ENCODE results near the gene D2HGDH.
"Not testable (repeated sequence)": the region's sequence is repeated elsewhere in the genome, so short reads cannot be mapped to it uniquely, and the experiment has no call there.

D2HGDH gene

DNA sequence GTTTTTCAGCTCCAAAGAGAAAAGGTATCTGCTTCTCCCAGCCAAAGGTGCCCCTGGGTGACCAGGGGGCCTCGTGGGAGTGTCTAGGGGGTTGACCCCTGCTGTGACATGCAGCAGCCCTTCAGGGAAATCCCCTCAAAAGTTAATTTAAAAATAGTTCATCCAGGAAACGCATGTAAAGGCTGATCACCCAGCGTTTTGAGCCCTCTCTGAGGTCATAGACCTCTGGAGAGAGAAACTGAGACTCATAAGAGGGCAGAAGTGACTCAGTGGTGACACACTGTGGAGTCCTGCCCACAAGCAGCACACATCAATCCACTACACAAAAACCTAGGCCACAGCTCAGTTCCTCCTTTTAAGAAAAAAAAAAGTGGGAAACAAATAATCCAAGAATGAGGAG lies 54.1 kb downstream of the D2HGDH start:
- Histone ChIP-seq H3K9ac (ENCODE audit: low read length) (no peak overlapping the region), H3K4me1 (ENCODE audit: control insufficient read depth, insufficient read depth, low read length) (no peaks in the 10 kb centered on the region), H3K27me3 (replicated peaks; ENCODE audit: control insufficient read depth, insufficient read depth, low read length) (peaks cover 2% of the 10 kb centered on the region), H3K36me3 (ENCODE audit: control insufficient read depth, insufficient read depth, low read length, severe bottlenecking) (no peaks in the 10 kb centered on the region), H3K9me3 (ENCODE audit: control insufficient read depth, low read length) (peaks cover 15% of the 10 kb centered on the region), H3K4me3 (ENCODE audit: low read length) (no peak overlapping the region)
- DNase-seq (ENCODE audit: low read depth) = no peak

DNA sequence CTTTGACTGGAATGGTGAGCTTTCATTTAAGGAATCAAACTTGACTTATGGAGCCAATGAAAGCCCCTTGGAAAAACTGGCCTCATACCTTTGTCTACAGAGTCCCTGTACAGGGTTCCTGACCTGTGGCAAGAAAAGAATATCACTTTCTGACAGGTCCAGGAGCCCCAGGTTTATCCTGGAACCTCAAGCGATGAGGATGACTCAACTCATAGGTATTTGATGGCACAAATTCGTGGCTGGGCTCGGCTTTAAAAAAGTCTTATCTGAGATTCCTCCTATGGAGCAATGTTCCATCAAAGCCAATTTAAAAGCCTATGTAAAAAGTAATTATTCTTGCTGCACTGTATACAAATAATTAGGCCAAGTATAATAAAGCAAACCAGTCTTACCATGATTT lies 57.0 kb downstream of the D2HGDH start:
- H3K4me3 ChIP-seq (ENCODE audit: low read length); H3K4me1 ChIP-seq (ENCODE audit: control insufficient read depth, insufficient read depth, low read length); H3K9ac ChIP-seq (ENCODE audit: low read length); H3K36me3 ChIP-seq (ENCODE audit: control insufficient read depth, insufficient read depth, low read length, severe bottlenecking); DNase-seq (ENCODE audit: low read depth): not testable (repeated sequence)
- peaks cover 21% of the 10 kb centered on the region for H3K27me3 ChIP-seq (replicated peaks; ENCODE audit: control insufficient read depth, insufficient read depth, low read length)
- peaks cover 15% of the 10 kb centered on the region for H3K9me3 ChIP-seq (ENCODE audit: control insufficient read depth, low read length)

DNA sequence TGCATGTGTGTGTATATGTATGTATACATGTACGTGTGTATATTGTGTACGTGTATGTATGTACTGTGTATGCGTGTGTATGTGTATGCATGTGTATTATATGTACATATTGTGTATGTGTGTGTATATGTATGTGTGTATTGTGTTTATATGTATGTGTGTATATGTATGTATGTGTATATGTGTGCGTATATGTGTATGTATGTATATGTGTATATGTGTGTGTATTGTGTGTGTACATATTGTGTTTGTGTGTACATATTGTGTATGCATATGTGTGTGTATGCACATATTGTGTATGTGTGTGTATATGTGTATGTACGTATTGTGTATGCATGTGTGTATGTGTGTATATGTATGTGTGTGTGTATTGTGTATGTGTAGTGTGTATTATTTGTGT lies 59.0 kb downstream of the D2HGDH start:
- Histone ChIP-seq H3K9me3 (ENCODE audit: control insufficient read depth, low read length) (peaks cover 10% of the 10 kb centered on the region), H3K36me3 (ENCODE audit: control insufficient read depth, insufficient read depth, low read length, severe bottlenecking) (no peaks in the 10 kb centered on the region), H3K9ac (ENCODE audit: low read length) (no peak overlapping the region), H3K4me1 (ENCODE audit: control insufficient read depth, insufficient read depth, low read length) (no peaks in the 10 kb centered on the region), H3K4me3 (ENCODE audit: low read length) (no peak overlapping the region), H3K27me3 (replicated peaks; ENCODE audit: control insufficient read depth, insufficient read depth, low read length) (peaks cover 35% of the 10 kb centered on the region)
- no peak for DNase-seq (ENCODE audit: low read depth)

DNA sequence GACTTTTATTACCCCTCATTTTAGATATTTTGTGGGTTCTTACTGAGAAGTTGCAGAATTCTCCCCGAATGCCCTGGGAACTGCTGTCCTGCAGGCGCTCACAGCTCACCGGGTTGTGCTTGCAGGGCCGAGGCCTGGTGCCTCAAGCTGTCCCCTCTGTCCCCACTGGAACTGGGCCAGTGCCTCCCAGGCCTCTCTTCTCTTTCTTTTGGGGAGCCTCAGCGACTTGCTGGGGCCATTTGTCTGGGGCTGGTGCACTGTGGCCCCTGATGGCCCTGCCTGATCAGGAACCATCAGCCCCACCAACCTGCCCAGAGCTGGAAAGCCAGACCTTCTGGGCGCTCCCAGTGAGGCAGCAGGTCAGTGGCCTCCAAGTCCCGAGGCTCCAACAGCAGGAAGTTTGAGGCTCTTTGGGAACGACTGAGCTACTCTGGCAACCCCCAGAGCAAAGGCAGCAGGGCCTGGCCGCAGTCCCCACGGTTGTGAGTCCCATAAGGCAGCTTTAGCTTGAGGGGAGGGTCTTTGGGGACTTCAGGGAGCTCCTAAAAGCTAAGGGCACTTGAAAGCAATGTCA lies 59.9 kb downstream of the D2HGDH start:
- Histone ChIP-seq H3K4me1 (ENCODE audit: control insufficient read depth, insufficient read depth, low read length) (no peaks in the 10 kb centered on the region), H3K9ac (ENCODE audit: low read length) (no peak overlapping the region), H3K27me3 (replicated peaks; ENCODE audit: control insufficient read depth, insufficient read depth, low read length) (peaks cover 35% of the 10 kb centered on the region), H3K36me3 (ENCODE audit: control insufficient read depth, insufficient read depth, low read length, severe bottlenecking) (no peaks in the 10 kb centered on the region), H3K9me3 (ENCODE audit: control insufficient read depth, low read length) (peaks cover 10% of the 10 kb centered on the region), H3K4me3 (ENCODE audit: low read length) (no peak overlapping the region)
- no peak for DNase-seq (ENCODE audit: low read depth)

DNA sequence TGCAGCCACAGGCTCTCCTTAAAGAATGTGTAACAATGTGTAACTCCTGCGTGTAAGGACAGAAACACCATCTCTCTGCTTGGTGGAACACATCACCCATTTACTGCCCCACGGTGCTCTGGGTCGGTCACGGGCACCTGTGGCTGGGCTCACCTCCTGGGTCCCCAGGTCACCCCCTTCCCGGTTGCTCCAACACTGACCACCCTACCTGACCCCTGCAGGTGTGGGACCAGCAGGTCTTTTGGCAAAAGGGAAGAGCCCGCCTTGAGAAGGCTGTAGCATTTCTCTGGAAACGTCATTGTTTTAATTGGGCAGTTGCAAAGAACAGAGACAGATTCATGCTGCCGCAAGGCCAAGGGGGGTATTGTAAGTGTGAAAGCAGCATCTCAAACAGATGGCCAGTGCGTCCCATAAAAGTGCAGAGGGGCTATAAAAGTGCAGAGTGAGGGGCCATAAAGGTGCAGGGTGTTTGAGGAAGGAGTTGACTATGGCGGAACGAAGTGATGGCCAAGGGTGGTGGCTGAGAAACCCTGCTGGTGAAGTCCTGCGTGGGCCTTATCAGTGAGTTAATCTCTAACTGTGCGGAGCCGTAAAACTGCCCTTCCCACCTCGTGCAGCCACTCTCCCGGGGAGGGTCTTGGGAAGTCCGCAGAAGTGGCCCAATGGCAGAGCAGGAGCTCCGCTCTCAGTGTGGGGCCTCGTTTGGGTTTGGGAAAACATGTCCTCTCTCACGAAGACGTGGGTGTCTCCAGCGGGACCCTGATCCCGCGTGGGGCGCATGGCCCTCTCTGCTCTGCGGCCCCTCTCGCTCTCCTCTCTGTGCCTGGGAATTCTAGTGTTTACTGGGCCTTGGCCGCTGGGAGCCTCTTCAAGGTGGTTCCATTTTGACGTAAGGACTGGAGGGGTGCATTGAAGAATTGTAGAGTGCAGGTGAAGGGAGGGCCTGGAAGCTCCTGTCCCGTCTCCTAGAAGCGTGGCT lies 60.9 kb downstream of the D2HGDH start:
- DNase-seq (ENCODE audit: low read depth) = no peak
- Histone ChIP-seq H3K27me3 (replicated peaks; ENCODE audit: control insufficient read depth, insufficient read depth, low read length) (peaks cover 35% of the 10 kb centered on the region), H3K4me1 (ENCODE audit: control insufficient read depth, insufficient read depth, low read length) (no peaks in the 10 kb centered on the region), H3K36me3 (ENCODE audit: control insufficient read depth, insufficient read depth, low read length, severe bottlenecking) (no peaks in the 10 kb centered on the region), H3K9ac (ENCODE audit: low read length) (no peak overlapping the region), H3K4me3 (ENCODE audit: low read length) (no peak overlapping the region), H3K9me3 (ENCODE audit: control insufficient read depth, low read length) (peaks cover 10% of the 10 kb centered on the region)

DNA sequence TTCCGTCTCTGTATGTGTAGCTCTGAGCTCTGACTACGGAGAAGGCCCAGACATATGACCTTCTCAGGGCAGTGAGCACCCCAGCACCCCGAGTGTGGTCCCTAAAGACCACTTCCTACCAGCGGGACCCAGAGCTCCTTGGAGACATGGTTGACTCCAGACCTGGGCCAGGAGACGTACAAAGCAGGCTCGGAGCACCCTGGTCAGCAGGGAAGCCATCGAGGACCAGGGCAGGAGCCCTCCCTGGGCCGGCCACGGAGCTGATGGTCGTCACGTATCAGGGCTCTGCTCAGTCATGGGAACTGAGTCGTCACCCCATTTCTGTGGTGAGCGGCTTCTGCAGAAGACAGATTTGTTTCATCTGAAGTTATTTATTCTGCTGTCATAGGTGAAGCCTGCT lies 61.8 kb downstream of the D2HGDH start:
- Histone ChIP-seq H3K9me3 (ENCODE audit: control insufficient read depth, low read length) (peaks cover 2% of the 10 kb centered on the region), H3K4me1 (ENCODE audit: control insufficient read depth, insufficient read depth, low read length) (no peaks in the 10 kb centered on the region), H3K27me3 (replicated peaks; ENCODE audit: control insufficient read depth, insufficient read depth, low read length) (peaks cover 36% of the 10 kb centered on the region), H3K4me3 (ENCODE audit: low read length) (no peak overlapping the region), H3K9ac (ENCODE audit: low read length) (no peak overlapping the region), H3K36me3 (ENCODE audit: control insufficient read depth, insufficient read depth, low read length, severe bottlenecking) (no peaks in the 10 kb centered on the region)
- no peak for DNase-seq (ENCODE audit: low read depth)

DNA sequence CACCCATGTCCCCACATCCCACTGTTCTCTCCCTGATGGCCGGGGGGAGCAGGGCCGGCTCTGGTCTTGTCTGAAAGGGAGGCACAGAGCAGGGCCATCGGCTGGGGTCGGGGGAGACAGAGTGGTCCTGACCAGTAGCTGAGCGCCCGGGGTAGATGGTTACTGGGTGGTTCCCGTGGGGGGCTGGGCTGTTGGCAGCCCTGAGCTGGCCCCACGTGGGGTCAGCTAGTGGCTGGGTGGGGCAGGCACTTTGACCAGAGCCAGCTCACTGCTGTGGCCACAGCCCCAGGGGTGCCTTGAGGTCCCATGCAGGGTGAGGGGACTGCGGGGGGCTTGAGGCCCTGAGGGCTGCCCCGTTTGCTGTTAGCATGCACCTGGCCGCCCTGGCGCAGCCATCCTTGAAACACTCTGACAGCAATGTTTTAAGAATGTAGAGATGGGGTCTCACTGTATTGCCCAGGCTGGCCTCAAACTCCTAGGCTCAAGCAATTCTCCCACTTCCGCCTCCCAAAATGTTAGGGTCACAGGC lies 62.2 kb downstream of the D2HGDH start:
- no peaks in the 10 kb centered on the region for H3K4me1 ChIP-seq (ENCODE audit: control insufficient read depth, insufficient read depth, low read length)
- H3K9ac ChIP-seq (ENCODE audit: low read length) = no peak overlapping the region
- H3K36me3 ChIP-seq (ENCODE audit: control insufficient read depth, insufficient read depth, low read length, severe bottlenecking) = no peaks in the 10 kb centered on the region
- no peak overlapping the region for H3K4me3 ChIP-seq (ENCODE audit: low read length)
- DNase-seq (ENCODE audit: low read depth) = no peak
- H3K27me3 ChIP-seq (replicated peaks; ENCODE audit: control insufficient read depth, insufficient read depth, low read length) = peaks cover 38% of the 10 kb centered on the region
- H3K9me3 ChIP-seq (ENCODE audit: control insufficient read depth, low read length) = no peaks in the 10 kb centered on the region

DNA sequence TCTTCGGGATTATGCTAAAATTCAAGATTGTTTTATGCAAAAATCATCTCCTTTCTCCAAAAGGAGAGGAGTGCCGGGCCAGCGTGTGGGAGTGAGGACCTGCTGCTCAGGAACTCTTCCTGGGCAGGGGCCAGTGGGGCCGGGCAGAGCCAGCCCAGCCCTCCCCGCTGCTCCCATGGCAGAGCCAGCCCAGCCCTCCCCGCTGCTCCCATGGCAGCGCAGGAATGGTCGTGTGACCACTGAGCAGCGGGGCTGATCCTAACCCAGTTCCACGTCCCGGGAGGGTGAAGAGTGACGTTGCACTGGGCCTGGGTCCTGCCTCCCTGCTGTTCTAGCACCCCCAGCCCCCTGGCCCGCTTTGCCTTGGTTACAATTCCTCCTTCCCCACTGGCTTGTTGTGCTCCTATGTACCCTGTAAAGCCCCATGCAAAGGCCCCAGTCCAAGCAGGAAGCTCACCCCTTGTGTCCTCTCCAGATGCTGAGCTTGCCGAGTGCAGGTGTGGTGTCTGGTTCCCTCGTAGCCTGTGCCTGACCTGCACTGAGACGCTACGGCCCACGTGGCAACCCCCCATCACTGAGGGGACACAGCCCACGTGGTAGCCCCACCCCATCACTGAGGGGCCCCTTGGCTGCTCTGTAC lies 63.1 kb downstream of the D2HGDH start:
- Histone ChIP-seq H3K27me3 (replicated peaks; ENCODE audit: control insufficient read depth, insufficient read depth, low read length) (peaks cover 39% of the 10 kb centered on the region), H3K9ac (ENCODE audit: low read length) (no peak overlapping the region), H3K36me3 (ENCODE audit: control insufficient read depth, insufficient read depth, low read length, severe bottlenecking) (no peaks in the 10 kb centered on the region), H3K4me1 (ENCODE audit: control insufficient read depth, insufficient read depth, low read length) (no peaks in the 10 kb centered on the region), H3K4me3 (ENCODE audit: low read length) (no peak overlapping the region), H3K9me3 (ENCODE audit: control insufficient read depth, low read length) (no peaks in the 10 kb centered on the region)
- no peak for DNase-seq (ENCODE audit: low read depth)

DNA sequence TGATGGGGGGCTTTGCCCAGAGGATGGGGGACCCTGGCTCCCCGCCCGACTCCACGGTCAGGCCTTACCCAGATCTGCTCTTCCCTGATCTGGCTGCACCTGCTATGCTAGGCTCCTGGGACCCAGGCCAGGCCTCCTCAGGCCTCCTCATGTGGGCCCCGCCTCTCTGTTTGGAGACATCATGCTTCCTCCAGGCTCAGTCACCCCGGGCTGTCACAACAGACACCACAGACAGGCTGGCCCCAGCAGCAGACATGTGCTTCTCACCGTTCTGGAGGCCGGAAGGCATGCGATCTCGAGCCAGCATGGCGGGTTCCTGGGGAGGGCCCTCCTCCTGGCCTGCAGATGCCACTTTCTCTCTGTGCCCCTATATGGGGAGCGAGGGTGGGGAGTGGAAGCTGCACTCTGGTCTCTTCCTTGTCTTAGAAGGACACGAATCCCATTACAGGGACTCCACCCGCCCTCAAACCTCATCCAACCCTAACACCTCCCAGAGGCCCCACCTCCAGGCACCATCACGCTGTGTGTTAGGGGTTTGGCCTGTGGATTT lies 63.7 kb downstream of the D2HGDH start:
- Histone ChIP-seq H3K9ac (ENCODE audit: low read length) (no peak overlapping the region), H3K9me3 (ENCODE audit: control insufficient read depth, low read length) (no peaks in the 10 kb centered on the region), H3K36me3 (ENCODE audit: control insufficient read depth, insufficient read depth, low read length, severe bottlenecking) (no peaks in the 10 kb centered on the region), H3K4me3 (ENCODE audit: low read length) (no peak overlapping the region), H3K4me1 (ENCODE audit: control insufficient read depth, insufficient read depth, low read length) (peaks cover under 1% of the 10 kb centered on the region), H3K27me3 (replicated peaks; ENCODE audit: control insufficient read depth, insufficient read depth, low read length) (peaks cover 45% of the 10 kb centered on the region)
- DNase-seq (ENCODE audit: low read depth) = no peak

DNA sequence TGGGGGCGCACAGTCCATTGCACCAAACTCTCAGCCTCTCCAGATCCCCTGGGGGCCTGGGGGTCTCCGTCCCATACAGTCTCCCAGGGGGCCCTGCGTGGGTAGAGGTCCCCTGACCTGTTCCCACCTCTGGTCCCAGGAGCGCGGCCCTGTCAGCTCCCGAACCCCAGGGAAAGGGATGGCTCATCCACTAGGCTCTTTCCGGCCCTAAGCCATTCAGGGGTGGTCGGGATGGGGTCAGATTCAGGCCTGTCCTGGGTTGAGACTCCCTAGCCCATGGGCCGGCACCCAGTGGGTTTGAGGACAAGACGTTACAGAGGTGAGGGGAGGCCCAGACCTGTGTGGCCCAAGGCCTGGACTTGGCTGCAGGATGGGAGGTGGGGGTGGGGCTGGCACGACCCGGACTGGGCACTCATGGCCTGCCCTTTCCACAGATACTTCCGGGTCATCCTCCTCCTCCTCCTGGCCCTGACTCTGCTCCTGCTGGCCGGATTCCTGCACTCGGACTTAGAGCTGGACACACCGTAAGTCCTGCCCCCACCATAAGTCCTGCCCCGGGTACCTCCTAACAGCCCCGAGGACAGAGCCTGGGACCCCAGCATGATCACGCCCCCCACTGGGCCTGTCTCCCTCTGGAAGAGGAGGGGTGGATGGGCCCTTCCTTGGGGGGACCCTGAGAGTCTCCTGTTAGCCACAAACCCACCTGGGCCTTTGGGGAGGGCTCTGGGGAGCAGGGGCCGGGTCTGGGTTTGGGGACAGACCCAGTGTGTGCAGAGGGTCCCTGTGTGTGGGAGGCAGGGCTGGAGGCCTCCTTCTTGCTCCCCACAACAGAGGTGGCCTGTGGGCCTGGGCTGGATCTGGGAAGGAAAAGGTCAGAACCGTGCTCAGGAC lies 64.4 kb downstream of the D2HGDH start:
- H3K9ac ChIP-seq (ENCODE audit: low read length) = no peak overlapping the region
- no peaks in the 10 kb centered on the region for H3K9me3 ChIP-seq (ENCODE audit: control insufficient read depth, low read length)
- H3K4me3 ChIP-seq (ENCODE audit: low read length) = no peak overlapping the region
- DNase-seq (ENCODE audit: low read depth) = no peak
- H3K27me3 ChIP-seq (replicated peaks; ENCODE audit: control insufficient read depth, insufficient read depth, low read length) = peaks cover 43% of the 10 kb centered on the region
- peaks cover 3% of the 10 kb centered on the region for H3K4me1 ChIP-seq (ENCODE audit: control insufficient read depth, insufficient read depth, low read length)
- no peaks in the 10 kb centered on the region for H3K36me3 ChIP-seq (ENCODE audit: control insufficient read depth, insufficient read depth, low read length, severe bottlenecking)

All from adipocyte (in vitro differentiated cells).